ENCODE data around the gene ABHD12. TPM values are rescaled to one million over a fixed set of nuclear protein-coding genes. Genes with fewer than 3 reads are reported as not detected.
"Not testable (repeated sequence)": the region's sequence is repeated elsewhere in the genome, so short reads cannot be mapped to it uniquely, and the experiment has no call there.

Gene ABHD12
- total and polyA plus RNA-seq, 2 donors, result 30.9 to 34.3 TPM

DNA sequence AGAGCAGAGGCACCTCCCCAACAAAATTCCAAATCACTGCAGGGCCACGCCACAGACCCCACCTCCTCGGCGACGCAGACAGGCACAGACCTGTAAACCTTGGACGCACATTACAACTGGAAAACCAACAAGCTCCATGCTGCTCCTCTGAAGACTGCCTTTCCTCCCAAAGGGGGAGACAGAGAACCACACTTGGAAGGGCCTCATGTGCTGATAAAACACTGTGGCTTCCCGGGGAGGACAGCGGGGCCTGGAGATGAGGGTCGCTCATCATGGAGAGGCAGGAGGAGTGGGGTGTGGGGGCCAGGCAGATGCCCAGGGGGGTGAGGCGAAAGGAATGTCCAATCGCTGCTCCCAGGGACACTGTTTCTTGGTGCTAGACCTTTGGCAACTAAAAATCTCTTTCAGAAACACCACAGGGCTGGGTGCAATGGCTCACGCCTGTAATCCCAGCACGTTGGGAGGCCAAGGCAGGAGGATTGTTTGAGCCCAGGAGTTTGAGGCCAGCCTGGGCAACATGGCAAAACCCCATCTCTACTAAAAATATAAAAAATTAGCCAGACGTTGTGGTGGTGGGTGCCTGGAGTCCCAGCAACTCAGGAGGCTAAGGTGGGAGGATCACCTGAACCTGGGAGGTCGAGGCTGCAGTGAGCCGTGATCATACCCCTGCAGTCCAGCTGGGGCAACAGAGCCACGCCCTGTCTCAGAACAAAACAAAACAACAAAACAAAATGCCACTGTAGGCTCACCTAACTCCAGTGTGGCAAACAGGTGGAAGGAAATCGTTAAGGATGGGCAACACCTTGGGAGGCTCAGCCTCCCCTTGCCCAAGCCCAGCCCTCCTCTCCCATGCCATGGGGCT lies 53.8 kb downstream of the ABHD12 start:
- no peak for DNase-seq (ENCODE audit: extremely low spot score)
- no peak overlapping the region for H3K27ac ChIP-seq (ENCODE audit: low read depth)
- WGBS, result 79% methylated on average over 17 of the region's 17 CpGs

DNA sequence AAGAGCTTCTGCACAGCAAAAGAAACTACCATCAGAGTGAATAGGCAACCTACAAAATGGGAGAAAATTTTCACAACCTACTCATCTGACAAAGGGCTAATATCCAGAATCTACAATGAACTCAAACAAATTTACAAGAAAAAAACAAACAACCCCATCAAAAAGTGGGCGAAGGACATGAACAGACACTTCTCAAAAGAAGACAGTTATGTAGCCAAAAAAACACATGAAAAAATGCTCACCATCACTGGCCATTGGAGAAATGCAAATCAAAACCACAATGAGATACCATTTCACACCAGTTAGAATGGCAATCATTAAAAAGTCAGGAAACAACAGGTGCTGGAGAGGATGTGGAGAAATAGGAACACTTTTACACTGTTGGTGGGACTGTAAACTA lies 55.7 kb downstream of the ABHD12 start:
- WGBS, result 100% methylated on average over 1 of the region's 1 CpG
- not testable (repeated sequence) for H3K27ac ChIP-seq (ENCODE audit: low read depth); H3K36me3 ChIP-seq (ENCODE audit: insufficient read depth); DNase-seq (ENCODE audit: extremely low spot score); H3K4me3 ChIP-seq (ENCODE audit: low read depth, low read length); H3K4me1 ChIP-seq (ENCODE audit: insufficient read depth)

More for the DNA sequence above, 53.8 kb downstream of the ABHD12 start:
- Histone ChIP-seq H3K36me3 (ENCODE audit: insufficient read depth) (no peaks in the 10 kb centered on the region), H3K4me1 (ENCODE audit: insufficient read depth) (peaks cover 2% of the 10 kb centered on the region), H3K4me3 (ENCODE audit: low read depth, low read length) (no peak overlapping the region)

GRCh38 chr20:25328954-25329498 lies 61.6 kb downstream of the ABHD12 start:
- no peak overlapping the region for H3K27ac ChIP-seq (ENCODE audit: low read depth)
- no peaks in the 10 kb centered on the region for H3K36me3 ChIP-seq (ENCODE audit: insufficient read depth)
- 94% methylated on average over 12 of the region's 12 CpGs for WGBS
- H3K4me3 ChIP-seq (ENCODE audit: low read depth, low read length), result no peak overlapping the region
- no peaks in the 10 kb centered on the region for H3K4me1 ChIP-seq (ENCODE audit: insufficient read depth)
- no peak for DNase-seq (ENCODE audit: extremely low spot score)

- WGBS, result 74% methylated on average over 7 of the region's 7 CpGs
- H3K4me3 ChIP-seq (ENCODE audit: low read depth, low read length), result no peak overlapping the region
- no peaks in the 10 kb centered on the region for H3K4me1 ChIP-seq (ENCODE audit: insufficient read depth)
- H3K36me3 ChIP-seq (ENCODE audit: insufficient read depth), result no peaks in the 10 kb centered on the region
- DNase-seq (ENCODE audit: extremely low spot score), result no peak
- no peak overlapping the region for H3K27ac ChIP-seq (ENCODE audit: low read depth)
Observed at GRCh38 chr20:25327521-25328235, 63.0 kb downstream of the ABHD12 start.

DNA sequence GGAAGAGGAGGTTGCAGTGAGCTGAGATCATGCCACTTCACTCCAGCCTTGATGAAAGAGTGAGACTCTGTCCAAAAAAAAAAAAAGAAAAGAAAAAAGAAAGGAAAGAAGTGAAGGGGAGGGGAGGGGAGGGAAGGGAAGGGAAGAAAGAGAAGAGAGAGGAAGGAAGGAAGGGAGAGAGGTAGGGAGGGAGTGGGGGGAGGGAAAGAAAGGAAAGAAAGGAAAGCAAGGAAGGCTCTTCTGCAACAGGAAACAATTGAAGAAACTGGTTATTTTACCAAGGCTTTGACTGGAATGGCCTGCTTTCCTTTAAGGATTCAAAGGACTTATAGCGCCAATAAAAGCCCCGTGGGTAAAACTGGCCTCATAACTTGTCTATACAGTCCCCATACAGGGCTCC lies 64.6 kb downstream of the ABHD12 start:
- no peak for DNase-seq (ENCODE audit: extremely low spot score)
- Histone ChIP-seq H3K4me3 (ENCODE audit: low read depth, low read length) (no peak overlapping the region), H3K27ac (ENCODE audit: low read depth) (no peak overlapping the region), H3K36me3 (ENCODE audit: insufficient read depth) (no peaks in the 10 kb centered on the region), H3K4me1 (ENCODE audit: insufficient read depth) (no peaks in the 10 kb centered on the region)
- whole genome bisulfite sequencing, result 79% methylated on average over 2 of the region's 2 CpGs

GRCh38 chr20:25325073-25325472 lies 65.6 kb downstream of the ABHD12 start:
- 79% methylated on average over 3 of the region's 3 CpGs for WGBS
- H3K4me3 ChIP-seq (ENCODE audit: low read depth, low read length), result no peak overlapping the region
- no peak for DNase-seq (ENCODE audit: extremely low spot score)
- H3K36me3 ChIP-seq (ENCODE audit: insufficient read depth), result no peaks in the 10 kb centered on the region
- H3K4me1 ChIP-seq (ENCODE audit: insufficient read depth), result no peaks in the 10 kb centered on the region
- no peak overlapping the region for H3K27ac ChIP-seq (ENCODE audit: low read depth)

DNA sequence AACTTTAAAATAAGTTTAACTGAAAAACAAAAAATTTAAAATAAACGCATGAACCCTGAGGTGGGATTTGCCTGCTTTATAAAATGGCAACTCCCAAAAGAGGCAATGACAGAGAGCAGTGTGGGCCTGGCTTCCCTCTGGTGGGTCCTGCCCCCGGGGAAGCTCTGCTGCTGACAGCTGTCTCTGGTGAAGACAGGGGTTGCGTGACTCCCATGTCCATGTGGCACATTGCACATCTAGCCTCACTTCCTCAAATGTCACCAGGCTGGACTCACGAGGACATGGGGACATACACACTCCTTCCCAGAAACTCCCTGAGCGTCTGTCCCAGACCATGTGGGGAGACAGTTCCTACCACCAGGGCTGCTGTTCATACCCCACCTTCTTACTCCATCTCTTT lies 66.2 kb downstream of the ABHD12 start:
- Histone ChIP-seq H3K36me3 (ENCODE audit: insufficient read depth) (no peaks in the 10 kb centered on the region), H3K4me3 (ENCODE audit: low read depth, low read length) (no peak overlapping the region), H3K27ac (ENCODE audit: low read depth) (no peak overlapping the region), H3K4me1 (ENCODE audit: insufficient read depth) (no peaks in the 10 kb centered on the region)
- 68% methylated on average over 5 of the region's 5 CpGs for WGBS
- no peak for DNase-seq (ENCODE audit: extremely low spot score)

DNA sequence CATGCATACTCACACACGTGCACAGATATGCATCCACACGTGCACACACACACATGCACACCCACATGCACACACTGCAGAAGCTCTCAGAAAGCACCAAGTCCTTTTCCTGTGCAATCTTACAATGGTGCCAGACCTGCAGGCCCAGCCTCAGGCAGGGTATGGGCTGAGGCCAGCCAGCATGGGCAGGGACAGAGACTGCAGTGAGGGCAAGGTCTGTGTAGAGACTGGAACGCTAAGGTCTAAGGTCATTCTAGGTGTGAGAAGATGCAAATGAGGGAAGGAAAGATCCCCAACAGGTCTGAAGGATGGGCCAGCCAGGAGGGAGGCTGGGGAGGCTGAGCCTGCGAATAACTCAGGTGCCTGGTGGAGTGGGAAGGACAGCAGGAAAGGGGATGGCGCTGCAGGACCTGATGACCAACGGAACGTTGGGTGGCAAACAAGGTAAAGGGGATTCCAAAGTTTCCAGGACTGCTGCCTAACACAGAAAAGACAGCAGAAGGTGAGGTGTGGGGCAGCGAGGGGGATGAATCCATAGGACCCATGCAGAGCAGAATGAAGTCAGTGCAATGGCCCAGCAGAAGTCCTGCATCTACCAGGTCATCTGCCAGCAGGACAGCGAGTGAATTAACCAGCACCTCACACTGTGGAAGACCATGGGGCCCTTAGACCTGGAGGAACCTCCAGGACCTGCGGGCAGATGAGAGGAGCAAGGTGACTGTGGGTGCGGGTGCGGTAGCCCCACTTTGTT lies 67.0 kb downstream of the ABHD12 start:
- no peak for DNase-seq (ENCODE audit: extremely low spot score)
- H3K4me3 ChIP-seq (ENCODE audit: low read depth, low read length), result no peak overlapping the region
- H3K36me3 ChIP-seq (ENCODE audit: insufficient read depth), result no peaks in the 10 kb centered on the region
- H3K4me1 ChIP-seq (ENCODE audit: insufficient read depth), result no peaks in the 10 kb centered on the region
- 92% methylated on average over 12 of the region's 12 CpGs for whole genome bisulfite sequencing
- no peak overlapping the region for H3K27ac ChIP-seq (ENCODE audit: low read depth)

GRCh38 chr20:25321991-25322390 lies 68.6 kb downstream of the ABHD12 start:
- 46% methylated on average over 4 of the region's 4 CpGs for WGBS
- Histone ChIP-seq H3K4me1 (ENCODE audit: insufficient read depth) (no peaks in the 10 kb centered on the region), H3K36me3 (ENCODE audit: insufficient read depth) (no peaks in the 10 kb centered on the region)

DNA sequence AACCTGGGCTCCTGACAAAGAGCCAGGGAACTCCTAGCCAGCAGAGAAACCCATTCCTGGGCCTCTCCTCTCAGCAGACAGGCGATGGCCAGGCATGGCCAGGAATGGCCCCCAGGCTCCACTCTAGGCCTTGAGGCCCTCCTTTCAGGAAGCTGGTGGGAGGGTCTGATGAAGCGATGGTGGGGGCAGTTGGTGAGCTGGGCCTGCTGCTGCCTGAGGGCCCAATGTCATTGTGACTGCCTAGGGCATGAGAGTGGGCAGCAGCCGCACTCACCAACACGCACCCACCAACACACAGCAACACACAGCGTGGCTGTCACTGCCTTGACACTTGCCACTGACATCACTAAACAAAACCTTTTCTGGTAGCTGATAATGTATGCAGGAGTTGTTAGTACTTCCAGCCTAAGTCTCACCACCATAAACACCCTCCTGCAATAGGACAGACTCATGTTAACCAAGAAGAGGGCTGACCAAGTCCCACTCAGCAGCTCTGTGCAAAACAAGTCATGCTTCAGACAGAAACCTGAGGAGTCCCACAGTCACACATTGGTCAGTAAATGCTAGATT lies 69.3 kb downstream of the ABHD12 start:
- Histone ChIP-seq H3K27ac (ENCODE audit: low read depth) (no peak overlapping the region), H3K4me3 (ENCODE audit: low read depth, low read length) (no peak overlapping the region), H3K4me1 (ENCODE audit: insufficient read depth) (no peaks in the 10 kb centered on the region), H3K36me3 (ENCODE audit: insufficient read depth) (no peaks in the 10 kb centered on the region)
- DNase-seq (ENCODE audit: extremely low spot score), result no peak
- 93% methylated on average over 5 of the region's 5 CpGs for WGBS

More at GRCh38 chr20:25321991-25322390, 68.6 kb downstream of the ABHD12 start:
- H3K4me3 ChIP-seq (ENCODE audit: low read depth, low read length), result no peak overlapping the region
- no peak overlapping the region for H3K27ac ChIP-seq (ENCODE audit: low read depth)
- DNase-seq (ENCODE audit: extremely low spot score), result no peak

DNA sequence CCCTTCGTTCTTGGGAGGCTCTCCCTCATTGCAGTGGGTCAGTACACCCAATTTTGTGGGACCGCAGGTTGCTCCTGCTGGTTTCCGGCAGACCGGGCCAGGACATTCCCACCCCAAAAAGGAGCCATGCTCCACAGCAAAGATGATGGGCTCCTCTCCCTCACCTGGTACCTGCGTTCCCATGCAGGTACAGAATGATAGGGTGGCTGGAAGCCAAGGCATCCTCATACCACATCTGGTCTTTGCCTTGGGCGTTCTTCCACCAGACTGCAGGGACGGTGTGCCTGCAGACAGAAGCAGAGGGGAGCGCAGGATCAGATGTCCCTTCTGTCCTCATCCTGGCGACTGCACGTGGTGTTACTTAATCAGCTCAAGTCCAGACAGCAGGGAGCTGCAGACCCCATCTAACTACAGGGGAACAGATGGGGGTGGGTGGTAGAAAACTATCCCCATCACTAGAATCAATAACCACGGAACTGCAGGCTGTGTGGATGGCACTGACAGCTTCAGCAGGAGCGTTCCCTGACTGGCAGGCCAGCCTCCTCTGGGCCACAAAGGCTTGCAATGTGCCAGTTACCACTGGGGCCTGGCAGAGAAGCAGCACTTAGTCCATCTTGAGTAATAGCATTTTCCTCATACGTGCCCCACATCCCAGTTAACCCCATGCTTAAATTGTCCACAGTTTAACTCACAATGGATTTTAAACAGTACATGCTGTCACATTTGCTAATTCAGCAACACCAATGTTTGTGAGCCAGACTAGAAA lies 70.4 kb downstream of the ABHD12 start:
- WGBS, result 91% methylated on average over 13 of the region's 13 CpGs
- DNase-seq (ENCODE audit: extremely low spot score), result no peak

DNA sequence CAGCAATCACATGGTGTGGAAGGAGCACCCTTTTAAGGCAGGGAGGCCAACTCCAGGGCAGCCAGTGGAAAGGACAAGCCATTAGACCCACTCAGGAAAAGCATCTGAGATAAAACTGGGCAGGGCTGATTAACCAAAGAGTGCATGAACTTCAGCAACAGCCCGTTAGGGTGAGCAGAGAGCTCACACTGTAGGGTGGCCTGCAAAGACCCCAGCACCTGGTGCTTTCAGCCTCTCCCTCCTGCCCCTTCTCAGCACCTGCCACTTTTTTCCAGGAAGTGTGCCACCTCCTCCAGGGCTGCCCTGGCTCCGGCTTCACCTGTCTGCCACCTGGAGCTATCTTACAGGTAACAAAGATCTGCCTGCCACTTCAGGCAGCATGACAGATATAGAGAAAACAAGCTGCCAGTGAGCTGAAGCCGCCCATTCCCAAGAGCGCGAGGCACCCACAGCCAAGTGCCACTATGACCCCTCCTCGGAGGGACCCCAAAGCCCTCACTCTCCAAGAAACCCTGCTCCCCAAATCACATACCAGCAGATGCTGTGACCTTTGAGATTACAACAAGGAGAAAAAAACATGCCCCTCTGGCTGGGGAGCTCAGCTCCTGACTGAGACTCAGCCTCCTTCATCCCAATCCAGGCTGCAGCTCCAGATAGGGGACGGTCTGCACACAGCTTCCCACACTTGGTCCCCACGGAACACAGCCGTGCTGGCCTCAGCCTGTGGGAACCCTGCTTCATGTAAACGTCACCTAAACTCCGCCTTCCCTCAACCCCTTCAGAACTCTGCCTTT lies 71.2 kb downstream of the ABHD12 start:
- H3K27ac ChIP-seq (ENCODE audit: low read depth), result no peak overlapping the region
- WGBS, result 82% methylated on average over 11 of the region's 11 CpGs
- no peak overlapping the region for H3K4me3 ChIP-seq (ENCODE audit: low read depth, low read length)
- no peaks in the 10 kb centered on the region for H3K4me1 ChIP-seq (ENCODE audit: insufficient read depth)
- DNase-seq (ENCODE audit: extremely low spot score), result no peak
- H3K36me3 ChIP-seq (ENCODE audit: insufficient read depth), result no peaks in the 10 kb centered on the region

More for the DNA sequence above, 70.4 kb downstream of the ABHD12 start:
- Histone ChIP-seq H3K4me1 (ENCODE audit: insufficient read depth) (no peaks in the 10 kb centered on the region), H3K36me3 (ENCODE audit: insufficient read depth) (no peaks in the 10 kb centered on the region), H3K4me3 (ENCODE audit: low read depth, low read length) (no peak overlapping the region), H3K27ac (ENCODE audit: low read depth) (no peak overlapping the region)
